GM18505 (cell line): ENCODE measurements around the gene GET4.
"Not testable (repeated sequence)": the region's sequence is repeated elsewhere in the genome, so short reads cannot be mapped to it uniquely, and the experiment has no call there.

ENCODE experiments used
- ATAC-seq: cut with Tn5 transposase; IDR thresholded peaks from one replicate; pipeline ENCODE4 v1.9.1; 2021; ENCODE audit not compliant: unreplicated experiment
- POLR2A ChIP-seq: IDR thresholded peaks from 4 replicates; pipeline ENCODE4 v1.6.1; 2011; ENCODE audit warnings: borderline replicate concordance; ENCODE audit not compliant: insufficient read depth, insufficient read length; ENCODE audit errors: extremely low read depth

GET4 gene

DNA sequence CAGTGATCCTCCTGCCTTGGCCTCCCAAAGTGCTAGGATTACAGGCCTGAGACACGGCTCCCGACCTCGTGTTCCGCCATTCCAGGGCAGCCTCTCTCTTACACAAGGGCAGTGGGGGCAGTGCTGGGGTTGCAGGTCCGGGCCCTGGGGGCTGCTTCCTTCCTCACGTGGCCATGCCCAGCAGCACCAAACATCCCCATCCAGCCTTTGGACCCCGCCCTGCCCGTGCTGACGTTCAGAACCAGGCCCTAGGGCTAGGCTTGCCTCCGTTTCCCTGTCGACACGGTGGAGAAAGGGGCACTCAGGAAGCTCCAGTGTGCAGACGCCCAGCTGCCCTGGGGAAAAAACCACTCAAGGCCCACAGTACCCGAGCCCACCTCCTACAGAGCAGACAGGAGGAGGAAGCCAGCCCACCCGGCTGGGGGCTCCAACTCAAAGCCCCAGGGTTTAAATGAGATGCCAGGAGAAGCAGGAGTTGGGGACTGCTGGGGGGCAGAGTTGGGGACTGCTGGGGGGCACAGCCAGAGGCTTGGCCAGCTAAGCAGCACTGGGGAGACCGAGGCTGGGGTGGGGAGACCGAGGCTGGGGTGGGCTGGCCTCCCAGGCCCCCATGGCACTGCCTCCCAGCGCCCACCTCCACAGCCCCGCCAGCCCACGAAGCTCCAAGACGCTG lies 42.2 kb downstream of the GET4 start:
- TF ChIP-seq POLR2A, result no peak
- no peak for ATAC-seq

DNA sequence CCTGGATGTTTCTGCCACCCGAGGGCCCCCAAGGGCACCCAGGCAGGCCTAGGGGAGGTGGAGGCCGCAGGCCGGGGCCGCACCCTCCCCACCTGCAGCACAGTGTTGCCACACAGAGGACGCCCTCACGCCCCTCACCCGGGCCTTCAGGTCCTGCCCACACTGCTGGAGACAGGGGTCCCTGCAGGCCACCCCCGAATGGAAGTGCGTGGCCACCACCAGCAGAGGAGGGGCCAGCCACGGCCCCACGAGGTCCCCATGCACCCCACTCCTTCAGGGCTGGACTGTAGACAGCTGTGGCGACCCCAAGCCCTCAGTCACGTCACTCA lies 42.7 kb downstream of the GET4 start:
- TF ChIP-seq POLR2A, result no peak
- no peak for ATAC-seq

DNA sequence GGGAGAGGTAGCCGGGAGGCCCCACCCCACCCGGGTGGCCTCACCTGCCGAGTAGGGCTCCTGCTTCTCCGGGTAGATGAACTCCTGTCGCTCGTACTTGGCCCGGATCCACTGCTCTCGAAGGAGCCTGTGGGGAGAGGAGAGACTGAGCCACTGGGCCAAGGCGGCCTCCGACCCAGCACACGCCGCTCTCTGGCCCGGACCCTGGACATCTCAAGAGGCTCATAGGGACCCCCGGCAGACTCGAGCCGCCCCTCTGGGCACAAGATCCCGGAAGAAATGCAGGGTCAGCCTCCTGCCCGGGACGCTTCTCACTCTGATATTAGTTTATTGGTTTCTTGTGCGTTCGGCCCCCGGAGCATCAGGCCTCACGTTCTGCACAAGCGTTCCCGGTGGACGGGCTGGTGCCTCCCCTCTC lies 43.6 kb downstream of the GET4 start:
- ATAC-seq, result no peak
- TF ChIP-seq POLR2A, result no peak

DNA sequence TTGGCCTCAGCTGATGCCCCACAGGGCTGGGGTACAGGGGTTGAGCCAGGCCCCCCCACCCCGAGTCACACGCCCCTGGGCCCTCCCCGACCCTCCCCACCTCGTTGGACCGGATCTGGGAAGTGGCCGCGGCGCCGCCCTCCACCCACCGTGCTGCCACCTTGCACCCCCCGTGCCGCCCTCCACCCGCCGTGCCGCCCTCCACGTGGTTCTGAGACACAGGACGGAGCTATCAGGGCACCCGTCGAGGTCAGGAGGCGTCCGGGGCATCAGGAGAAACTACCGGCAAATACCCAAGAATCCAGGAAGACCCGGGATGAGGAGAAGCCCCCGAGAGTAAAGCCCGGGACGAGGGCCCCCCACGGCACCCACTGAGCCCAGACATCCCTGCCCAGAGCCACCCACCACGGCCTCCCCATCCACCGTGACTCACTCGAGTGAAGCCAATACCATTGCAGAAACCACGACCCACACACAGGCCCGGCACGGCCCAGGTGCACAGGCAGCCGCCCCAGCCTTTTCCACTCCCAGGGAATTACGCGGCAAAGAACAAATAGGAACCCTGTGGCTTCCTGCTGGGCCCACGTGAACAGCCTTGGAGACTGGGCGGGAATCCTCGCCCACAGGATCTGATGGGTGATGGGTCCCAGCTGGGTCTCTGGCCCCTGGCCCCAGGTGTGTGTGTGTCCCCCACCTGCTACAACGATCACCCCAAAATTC lies 44.2 kb downstream of the GET4 start:
- no peak for TF ChIP-seq POLR2A
- no peak for ATAC-seq

DNA sequence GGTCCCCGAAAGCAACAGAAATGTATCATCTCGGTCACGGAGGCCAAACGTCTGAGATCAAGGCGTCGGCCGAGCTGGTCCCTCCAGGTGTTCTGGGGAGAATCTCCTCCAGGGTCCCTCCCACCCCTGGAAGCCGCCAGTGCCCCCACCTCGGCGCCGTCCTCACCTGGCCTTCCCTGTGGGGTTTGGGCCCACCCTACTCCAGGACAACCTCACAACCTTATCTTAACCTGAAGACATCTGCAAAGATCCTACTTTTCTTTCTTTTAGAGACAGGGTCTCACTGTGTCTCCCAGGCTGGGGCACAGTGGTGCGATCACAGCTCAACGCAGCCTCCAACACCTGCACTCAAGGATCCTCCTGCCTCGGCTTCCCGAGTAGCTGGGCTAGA lies 44.7 kb downstream of the GET4 start:
- ATAC-seq, result no peak
- no peak for TF ChIP-seq POLR2A

DNA sequence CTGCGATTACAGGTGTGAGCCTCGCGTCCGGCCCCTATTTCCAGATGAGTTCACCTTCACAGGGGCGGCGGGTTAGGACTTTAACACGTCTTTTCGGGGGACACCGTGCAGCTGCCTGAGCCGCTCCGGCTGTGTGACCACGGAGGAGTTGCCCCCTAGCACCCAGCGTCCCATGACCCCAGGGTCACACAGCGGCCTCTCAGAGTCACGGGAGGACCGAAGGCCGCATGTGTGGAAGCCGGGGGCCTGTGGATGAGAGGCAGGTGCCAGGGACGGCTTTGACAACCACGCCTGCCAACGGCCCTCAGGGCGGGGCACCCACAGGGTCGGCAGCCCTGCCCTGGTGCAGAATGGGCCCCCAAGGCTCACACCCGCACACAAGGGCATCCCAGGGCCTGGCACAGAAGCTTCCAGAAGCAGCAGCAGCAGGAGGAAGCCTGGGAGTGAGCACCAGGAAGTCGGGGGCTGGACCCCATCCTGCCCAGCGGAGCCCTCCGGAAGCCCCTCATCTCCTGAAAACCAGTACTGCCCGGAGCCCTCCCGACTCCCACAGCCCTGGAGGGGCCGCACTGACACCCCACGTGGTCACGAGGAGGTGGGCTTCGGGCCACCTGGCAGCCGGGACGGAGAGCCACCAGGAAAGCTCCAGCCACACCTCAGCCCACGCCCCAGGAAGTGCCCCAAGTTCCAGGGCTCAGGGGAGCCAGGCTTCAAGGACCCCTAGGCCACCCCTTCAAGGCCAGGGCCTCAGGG lies 45.4 kb downstream of the GET4 start:
- no peak for ATAC-seq
- TF ChIP-seq POLR2A, result peak; percentile 31

DNA sequence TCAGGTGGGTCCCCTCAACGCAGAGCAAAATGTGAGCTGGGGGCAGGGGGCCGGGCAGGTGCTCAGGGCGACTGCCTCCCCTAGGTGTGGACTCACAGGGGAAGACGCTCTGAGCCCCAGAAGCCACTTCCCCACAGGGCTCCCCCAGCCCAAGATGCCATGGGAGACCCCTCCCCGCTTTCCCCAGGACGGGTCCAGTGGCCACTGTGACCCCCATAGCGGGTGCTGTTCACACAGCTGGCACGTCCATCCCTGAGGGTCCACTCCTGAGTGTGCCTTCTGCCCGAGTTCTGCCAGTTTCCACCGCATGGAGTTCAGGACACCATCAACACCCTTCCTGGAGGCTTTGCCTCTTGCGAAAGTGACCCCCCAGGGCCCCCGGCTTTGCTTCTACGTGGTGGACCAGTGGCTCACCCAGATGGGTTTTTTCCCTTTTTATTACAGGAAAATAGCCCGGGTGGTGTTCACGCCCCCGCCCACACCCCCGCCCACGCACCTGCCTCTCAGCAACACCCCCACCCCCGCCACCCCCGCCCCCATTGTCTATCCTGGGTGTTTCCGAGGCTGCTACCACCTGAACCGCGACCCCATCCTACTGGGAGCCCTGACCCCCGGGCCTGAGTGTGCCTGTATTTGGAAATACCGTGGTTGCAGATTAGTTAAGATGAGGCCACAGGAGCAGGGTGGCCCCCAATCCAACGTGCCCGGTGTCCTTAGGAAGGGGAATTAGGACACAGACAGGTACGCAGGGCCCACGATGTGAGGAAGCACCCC lies 46.2 kb downstream of the GET4 start:
- no peak for TF ChIP-seq POLR2A
- no peak for ATAC-seq

DNA sequence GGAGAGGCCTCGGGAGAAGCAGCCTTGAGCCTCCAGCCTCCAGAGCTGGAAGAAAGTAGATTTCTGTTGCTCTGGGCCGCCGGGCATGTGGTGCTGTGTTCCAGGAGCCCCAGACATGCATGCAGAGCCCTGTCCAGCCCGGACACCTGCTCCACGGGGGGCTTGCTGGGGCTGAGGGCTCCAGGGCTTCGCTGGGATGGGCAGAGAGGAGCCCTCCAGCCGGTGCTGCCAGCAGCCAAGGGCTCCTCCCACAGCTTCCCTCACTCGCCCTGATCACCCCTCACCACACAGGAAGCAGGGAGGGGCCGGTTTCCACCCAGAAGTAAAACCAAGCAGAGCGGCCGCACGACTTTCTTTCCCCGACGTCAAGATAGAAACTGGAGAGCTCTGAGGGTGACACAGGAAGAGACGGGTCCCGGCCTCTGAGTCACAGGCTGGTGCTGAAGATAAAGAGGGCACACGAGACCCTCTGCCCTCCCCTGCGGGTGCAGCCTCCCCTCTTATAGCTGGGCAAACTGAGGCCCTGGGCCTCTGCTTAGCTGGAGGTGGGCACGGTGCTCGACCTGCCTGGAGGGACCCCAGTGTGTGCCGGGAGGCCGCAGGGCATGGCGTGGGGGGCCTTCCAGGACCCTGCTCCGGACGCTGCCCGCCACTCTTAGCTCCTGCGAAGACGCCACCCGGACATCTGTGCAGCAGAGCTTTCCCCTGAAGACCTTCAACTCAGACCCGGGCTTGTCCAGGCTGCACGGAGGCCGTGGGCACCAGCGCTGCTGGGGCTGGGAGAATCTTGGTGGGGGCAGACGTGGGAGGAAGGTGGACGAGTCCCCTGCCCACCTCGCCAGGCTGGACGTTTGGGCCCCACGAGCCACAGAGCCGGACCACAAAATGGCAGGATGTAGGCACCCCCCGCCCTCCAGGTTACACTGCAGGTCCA lies 47.0 kb downstream of the GET4 start:
- peak; percentile 93 for TF ChIP-seq POLR2A
- peak; percentile 58 for ATAC-seq

DNA sequence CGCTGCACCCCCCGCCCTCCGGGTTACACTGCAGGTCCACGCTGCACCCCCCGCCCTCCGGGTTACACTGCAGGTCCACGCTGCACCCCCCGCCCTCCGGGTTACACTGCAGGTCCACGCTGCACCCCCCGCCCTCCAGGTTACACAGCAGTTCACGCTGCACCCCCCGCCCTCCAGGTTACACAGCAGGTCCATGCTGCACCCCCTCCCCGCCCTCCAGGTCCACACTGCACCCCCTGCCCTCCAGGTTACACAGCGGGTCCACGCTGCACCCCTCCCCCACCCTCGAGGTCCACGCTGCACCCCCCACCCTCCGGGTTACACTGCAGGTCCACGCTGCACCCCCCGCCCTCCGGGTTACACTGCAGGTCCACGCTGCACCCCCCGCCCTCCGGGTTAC lies 47.7 kb downstream of the GET4 start:
- not testable (repeated sequence) for ATAC-seq

DNA sequence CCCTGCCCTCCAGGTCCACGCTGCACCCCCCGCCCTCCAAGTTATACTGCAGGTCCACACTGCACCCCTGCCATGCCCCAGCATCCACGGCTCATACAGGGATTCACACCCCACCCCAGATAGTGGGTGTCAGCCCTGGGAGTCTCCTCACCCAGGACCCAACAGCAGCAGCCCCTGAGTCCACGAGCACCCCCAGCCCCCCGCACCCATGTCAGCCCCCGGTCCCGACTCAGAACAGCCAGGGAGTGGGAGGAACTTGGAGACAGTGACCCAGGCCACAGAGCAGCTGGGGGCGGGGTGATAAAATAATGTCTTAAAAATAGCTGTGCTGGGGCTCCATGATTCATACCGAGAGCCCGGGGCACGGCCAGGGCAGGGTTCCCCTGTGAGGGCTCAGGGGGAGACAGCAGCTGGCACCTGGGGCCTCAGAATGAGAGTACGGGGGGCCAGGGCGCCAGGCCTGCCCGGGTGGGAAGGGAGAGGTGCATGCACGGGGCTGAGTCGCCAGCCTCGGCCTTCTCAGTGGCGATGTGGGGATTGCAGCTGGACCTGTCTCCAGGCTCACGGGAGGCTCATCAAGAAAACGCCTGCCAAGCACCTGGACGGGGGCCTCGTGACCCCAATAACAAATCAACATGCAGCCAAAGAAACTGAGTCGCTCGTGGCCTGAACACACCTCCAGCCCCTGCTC lies 48.3 kb downstream of the GET4 start:
- peak; percentile 43 for ATAC-seq
- TF ChIP-seq POLR2A, result peak; percentile 28

DNA sequence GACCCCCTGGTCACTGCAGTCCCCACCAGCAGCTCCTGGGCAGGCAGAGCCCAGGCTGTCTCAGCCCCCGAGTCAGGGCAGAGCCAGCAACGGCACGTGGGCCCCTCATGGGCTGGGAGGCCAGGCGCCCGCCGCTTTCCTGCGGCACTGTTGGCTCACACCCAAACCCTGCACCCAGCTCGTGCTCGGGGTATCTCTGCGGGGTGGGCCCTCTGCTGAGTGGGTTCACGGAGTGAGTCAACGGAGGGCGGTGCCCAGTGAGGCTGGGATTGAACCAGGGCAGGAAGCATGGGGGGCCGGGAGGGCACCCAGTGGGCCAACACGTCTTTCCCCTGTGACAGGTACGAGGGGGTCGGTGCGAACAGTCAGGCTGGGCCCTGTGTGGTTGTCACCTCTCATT lies 49.2 kb downstream of the GET4 start:
- no peak for ATAC-seq
- TF ChIP-seq POLR2A, result peak; percentile 23
